Transverse colon (tissue), 4 donors: ENCODE data around the gene MIR17HG. TPM values are rescaled to one million over a fixed set of nuclear protein-coding genes. Genes with fewer than 3 reads are reported as not detected.

Experiments used
- DNase-seq: peaks from one replicate; pipeline ENCODE4 v3.0.0-alpha.2; 2019
- H3K27ac ChIP-seq, 4 donors: fragments of 200-600 bp; sonication (generic); 2 replicates each; pipeline ENCODE4 v1.5.1; 2016 to 2018; ENCODE audit warnings: inconsistent platforms in 4 of 4
- H3K27me3 ChIP-seq: fragments of 200-600 bp; sonication (generic); 2 replicates; pipeline ENCODE4 v1.5.1; 2017; ENCODE audit warnings: inconsistent platforms
- H3K36me3 ChIP-seq, 4 donors: fragments of 200-600 bp; sonication (generic); 2 replicates each; pipeline ENCODE4 v1.5.1; 2017 to 2019; ENCODE audit warnings: inconsistent platforms in 4 of 4
- H3K4me1 ChIP-seq, 4 donors: fragments of 200-600 bp; sonication (generic); 2 replicates each; pipeline ENCODE4 v1.5.1; 2017 to 2020; ENCODE audit warnings: inconsistent platforms in 4 of 4
- H3K4me3 ChIP-seq, 4 donors: fragments of 200-600 bp; sonication (generic); 1 replicate in 1 of 4; 2 replicates in 3 of 4; pipeline versions ENCODE4 v1.5.1 to v1.6.1; 2017 to 2019; ENCODE audit warnings: inconsistent platforms in 4 of 4
- H3K9me3 ChIP-seq, 2 donors: fragments of 200-600 bp; sonication (generic); 2 replicates each; pipeline ENCODE4 v1.5.1; 2017 to 2019; ENCODE audit warnings: inconsistent platforms in 2 of 2
- CTCF ChIP-seq, 5 experiments: fragments of 200-600 bp in 3 of 5; fragments of 450-650 bp in 2 of 5; sonication (generic) in 3 of 5; IDR thresholded peaks; 1 replicate in 2 of 5; 2 replicates in 3 of 5; pipeline ENCODE4 v1.5.1; 2016 to 2017; ENCODE audit warnings: antibody characterized with exemption in 5 of 5, inconsistent platforms in 3 of 5, mild to moderate bottlenecking in 2 of 5, moderate library complexity in 1 of 5
- EP300 ChIP-seq: sonication (generic); formaldehyde crosslinking; IDR thresholded peaks from one replicate; pipeline ENCODE4 v1.6.1; 2017; ENCODE audit warnings: antibody characterized with exemption, low read depth
- POLR2A ChIP-seq: fragments of 450-650 bp; IDR thresholded peaks from one replicate; pipeline ENCODE4 v1.6.1; 2016; ENCODE audit warnings: antibody characterized with exemption, mild to moderate bottlenecking, moderate library complexity
- POLR2AphosphoS5 ChIP-seq, 3 donors: sonication (generic); formaldehyde crosslinking; IDR thresholded peaks; one replicate each; pipeline ENCODE4 v1.6.1; 2016; ENCODE audit warnings: antibody characterized with exemption in 3 of 3
- WGBS, 2 donors: methylation state at CpG; one replicate each; pipeline ENCODE4 v1.1.5; 2018; ENCODE audit warnings: low coverage in 1 of 2; 5-methylcytosine and 5-hydroxymethylcytosine counted together
- in situ Hi-C, 4 donors: fragments of 200-750 bp; cut with MboI; loops; one replicate each; pipeline versions ENCODE4 v1.15.0 to v1.15.1; 2017; ENCODE audit warnings: low sequenced_read_pairs in 3 of 4, low pct_ligation_motif_present in 1 of 4, low pct_unique_long_range_greater_than_20kb in 1 of 4
- intact Hi-C: fragments of 100-400 bp; cut with DNase I; formaldehyde crosslinking; loops from one replicate; pipeline ENCODE4 v1.15.1; 2023; ENCODE audit warnings: low total_unique reads
- total RNA-seq, 4 donors: library from RNA; depleted of rRNA; stranded (reverse); fragments of >200 nt; gene quantifications; one replicate each; pipeline ENCODE4 v1.1.0, GENCODE V29; 2016

Gene MIR17HG
- total RNA-seq, 4 donors from 2014 or later = 1.1 to 8.1 (median 2.2) TPM

DNA sequence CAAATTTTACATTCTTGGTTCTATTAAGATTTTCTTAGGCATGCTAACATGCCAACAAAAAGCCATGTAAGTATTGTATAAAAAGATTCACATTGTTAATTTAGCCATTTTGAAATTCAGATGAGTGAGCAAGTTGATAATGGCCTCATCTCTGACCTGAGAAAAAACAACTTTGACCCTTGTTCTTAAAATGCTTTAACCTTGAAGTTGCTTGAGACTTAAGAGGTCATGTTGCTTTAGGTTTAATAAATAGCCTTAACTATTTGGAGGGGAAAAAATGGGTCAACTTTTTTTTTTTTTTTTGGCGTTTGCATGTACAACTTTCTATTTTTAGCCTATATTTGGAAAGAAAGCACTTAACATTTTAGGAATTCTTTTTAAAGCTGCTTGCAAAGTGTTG is 6.0 kb downstream of the MIR17HG start:
- intact Hi-C loops (no loop called here), in situ Hi-C loops (no loop called here)
- H3K27me3 ChIP-seq = no peaks in the 10 kb centered on the region
- no peak for DNase-seq
- H3K9me3 ChIP-seq = no peaks in the 10 kb centered on the region
- TF ChIP-seq POLR2A = no peak
- no peak for TF ChIP-seq POLR2AphosphoS5 (IDR thresholded peaks at IDR 0.05)
- TF ChIP-seq CTCF (IDR thresholded peaks at IDR 0.05) = no peak
- no peak for TF ChIP-seq EP300
- H3K4me3 ChIP-seq = no peak overlapping the region
- H3K36me3 ChIP-seq = peaks cover 0 to 20% (median 5%) of the 10 kb centered on the region in 4 donors
- H3K27ac ChIP-seq = no peak overlapping the region
- 13 to 31% methylated on average over 1 of the region's 1 CpG for WGBS, 2 donors
- H3K4me1 ChIP-seq = peaks cover 0 to 19% (median 13%) of the 10 kb centered on the region in 4 donors

GRCh38 chr13:91355099-91355825 is 7.8 kb downstream of the MIR17HG start:
- H3K4me1 ChIP-seq = peaks cover 0 to 7% (median 3%) of the 10 kb centered on the region in 4 donors
- TF ChIP-seq POLR2AphosphoS5 (IDR thresholded peaks at IDR 0.05) (no peak), POLR2A (no peak), EP300 (no peak), CTCF (IDR thresholded peaks at IDR 0.05) (no peak)
- H3K36me3 ChIP-seq = peaks cover 0 to 20% (median 5%) of the 10 kb centered on the region in 4 donors
- no peak overlapping the region for H3K4me3 ChIP-seq
- in situ Hi-C loops = no loop called here
- WGBS, 2 donors = 85 to 91% methylated on average over 6 of the region's 6 CpGs
- no peaks in the 10 kb centered on the region for H3K27me3 ChIP-seq
- intact Hi-C loops = no loop called here
- no peak overlapping the region for H3K27ac ChIP-seq
- no peak for DNase-seq
- no peaks in the 10 kb centered on the region for H3K9me3 ChIP-seq

DNA sequence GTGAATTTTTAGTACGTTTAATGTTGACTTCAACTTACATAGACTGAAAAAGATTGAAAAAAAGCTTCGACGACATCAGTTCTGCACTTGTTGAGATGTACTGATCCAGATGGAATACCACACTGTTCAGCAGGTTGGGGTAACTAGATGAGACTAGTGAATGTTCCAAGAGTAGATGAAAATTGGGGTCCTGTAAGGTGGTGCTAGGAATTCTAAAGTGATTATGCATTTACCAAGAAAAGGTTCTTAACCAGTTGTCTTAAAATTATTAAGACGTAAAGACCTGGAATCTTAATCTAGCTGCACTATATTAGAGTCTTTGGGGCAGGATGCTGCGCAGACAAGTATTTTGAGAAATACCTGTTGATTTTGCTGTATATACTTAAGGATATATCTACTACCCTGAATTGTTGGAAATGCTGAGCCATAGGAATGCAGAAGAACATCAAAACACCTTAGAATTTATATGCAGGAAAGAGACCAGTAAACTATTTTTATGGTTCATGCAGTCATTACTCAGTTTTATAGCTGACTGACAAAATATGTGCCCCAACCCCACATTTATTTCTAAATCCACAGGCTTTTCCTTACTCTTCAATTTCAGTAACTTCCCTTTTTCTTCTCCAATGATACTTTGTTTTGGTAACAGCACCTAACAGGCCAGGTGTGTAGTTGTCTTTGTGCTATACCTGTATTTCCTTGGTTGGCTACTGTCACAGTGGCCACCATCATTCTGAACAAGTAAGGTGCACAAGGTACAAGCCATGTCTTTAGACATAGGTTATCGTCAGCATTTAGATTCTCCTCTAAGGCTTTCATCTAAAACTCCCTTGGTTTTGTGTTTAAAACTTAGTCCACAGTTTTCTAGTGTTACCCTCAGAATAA is 8.6 kb downstream of the MIR17HG start:
- 93 to 94% methylated on average over 6 of the region's 6 CpGs for whole genome bisulfite sequencing, 2 donors

More for the DNA sequence above, 8.6 kb downstream of the MIR17HG start:
- H3K9me3 ChIP-seq = no peaks in the 10 kb centered on the region
- no peak overlapping the region for H3K27ac ChIP-seq
- no peak for DNase-seq
- peaks cover 0 to 15% (median 5%) of the 10 kb centered on the region in 4 donors for H3K36me3 ChIP-seq
- in situ Hi-C loops (no loop called here), intact Hi-C loops (no loop called here)
- H3K4me1 ChIP-seq = peaks cover 0 to 4% (median 0%) of the 10 kb centered on the region in 4 donors
- no peaks in the 10 kb centered on the region for H3K27me3 ChIP-seq
- TF ChIP-seq CTCF (IDR thresholded peaks at IDR 0.05) = no peak
- TF ChIP-seq POLR2AphosphoS5 (IDR thresholded peaks at IDR 0.05) = no peak
- no peak for TF ChIP-seq EP300
- TF ChIP-seq POLR2A = no peak
- no peak overlapping the region for H3K4me3 ChIP-seq
